GF-D8 (cell line): ENCODE measurements around the gene FAM9B.
"Not testable (repeated sequence)": the region's sequence is repeated elsewhere in the genome, so short reads cannot be mapped to it uniquely, and the experiment has no call there.

Experiments used
- DNase-seq: peaks from one replicate; lab custom pipeline; 2025; lab: John Stamatoyannopoulos, UW

Gene FAM9B

GRCh38 chrX:9033989-9034388 lies at the start of gene FAM9B:
TSS of gene FAM9B (minus strand) at chrX:9034127. CDS start at chrX:9032986, 1,141 bp downstream.
- DNase-seq, result no peak

GRCh38 chrX:9081271-9081670 lies 47.3 kb upstream of the FAM9B start:
- no peak for DNase-seq

- no peak for DNase-seq
Observed at GRCh38 chrX:9074326-9074725, 40.4 kb upstream of the FAM9B start.

GRCh38 chrX:9072281-9072680 lies 38.4 kb upstream of the FAM9B start:
- DNase-seq, result no peak

- no peak for DNase-seq
Observed at GRCh38 chrX:9071031-9071650, 37.2 kb upstream of the FAM9B start.

- no peak for DNase-seq
Observed at GRCh38 chrX:9069573-9069972, 35.6 kb upstream of the FAM9B start.

- no peak for DNase-seq
Observed at GRCh38 chrX:9064694-9065093, 30.8 kb upstream of the FAM9B start.

- DNase-seq, result no peak
Observed at GRCh38 chrX:9062641-9063040, 28.7 kb upstream of the FAM9B start.

GRCh38 chrX:9055354-9055753 lies 21.4 kb upstream of the FAM9B start:
- peak; percentile 57 for DNase-seq

- DNase-seq, result no peak
Observed at GRCh38 chrX:9052081-9052480, 18.2 kb upstream of the FAM9B start.

- no peak for DNase-seq
Observed at GRCh38 chrX:9050331-9050730, 16.4 kb upstream of the FAM9B start.

GRCh38 chrX:9048801-9049200 lies 14.9 kb upstream of the FAM9B start:
- DNase-seq, result no peak

GRCh38 chrX:9038244-9038643 lies 4.3 kb upstream of the FAM9B start:
- DNase-seq, result no peak

- DNase-seq, result no peak
Observed at GRCh38 chrX:9037296-9037695, 3.4 kb upstream of the FAM9B start.

- DNase-seq, result no peak
Observed at GRCh38 chrX:9033586-9033985, 341 bp downstream of the FAM9B start.

GRCh38 chrX:9033179-9033578 lies 748 bp downstream of the FAM9B start:
- no peak for DNase-seq

GRCh38 chrX:9023293-9023692 lies 10.6 kb downstream of the FAM9B start:
- DNase-seq, result no peak

- DNase-seq, result no peak
Observed at GRCh38 chrX:9019151-9019550, 14.8 kb downstream of the FAM9B start.

- not testable (repeated sequence) for DNase-seq
Observed at GRCh38 chrX:9018332-9018731, 15.6 kb downstream of the FAM9B start.

- no peak for DNase-seq
Observed at GRCh38 chrX:9003041-9003440, 30.9 kb downstream of the FAM9B start.

- no peak for DNase-seq
Observed at GRCh38 chrX:8988446-8988845, 45.5 kb downstream of the FAM9B start.

- DNase-seq, result no peak
Observed at GRCh38 chrX:8987672-8988250, 46.2 kb downstream of the FAM9B start.

- DNase-seq, result no peak
Observed at GRCh38 chrX:8984231-8984630, 49.7 kb downstream of the FAM9B start.

GRCh38 chrX:8981723-8982122 lies 52.2 kb downstream of the FAM9B start:
- no peak for DNase-seq
